HepG2 (cell line): Measurements from ENCODE around the gene PFDN2. TPM values are rescaled to one million over a fixed set of nuclear protein-coding genes. Genes with fewer than 3 reads are reported as not detected.

Source experiments
- ATAC-seq: fragments of 200-7000 bp; cut with Tn5 transposase; 3 replicates; pipeline ENCODE4 v1.9.1; 2020; ENCODE audit warnings: mild to moderate bottlenecking, moderate library complexity
- BruUV-seq: library from RNA; stranded (reverse); fragments of 400-500 nt; replicated peaks from 2 replicates; lab custom pipeline; 2021; lab: Mats Ljungman, UMichigan
- CTCF ChIA-PET: fragments of 300-600 bp; formaldehyde crosslinking; extraction: SDS; loops from one replicate; lab custom pipeline; 2021; ENCODE audit warnings: low total read pairs, inconsistent platforms, low intra/inter-chr PET ratio; lab: Yijun Ruan, JAX
- POLR2A ChIA-PET: fragments of 350-600 bp; sonication (Branson Sonifier 250); formaldehyde crosslinking; loops from one replicate; lab custom pipeline; 2020; ENCODE audit warnings: antibody characterized with exemption, inconsistent platforms; lab: Yijun Ruan, JAX
- DNase-seq: peaks from one replicate; pipeline ENCODE4 v3.0.0-alpha.2; 2015; ENCODE audit warnings: low spot score
- FAIRE-seq: peaks from 3 replicates; lab custom pipeline; 2011; peaks lifted over from hg19 to GRCh38; lab: Jason Lieb, UNC
- H2AFZ ChIP-seq: one replicate; pipeline ENCODE4 v1.6.1; 2011; ENCODE audit warnings: low read length, inconsistent platforms
- H3K27ac ChIP-seq: fragments of 300-600 bp; 3 replicates; pipeline ENCODE4 v1.8.0; 2011; ENCODE audit warnings: mixed run types, mild to moderate bottlenecking, mixed read lengths, low read length, inconsistent platforms; ENCODE audit not compliant: insufficient read depth; ENCODE audit errors: extremely low read length
- H3K27me3 ChIP-seq, 2 experiments: fragments of 200-600 bp in 1 of 2; 2 replicates in 1 of 2; 3 replicates in 1 of 2; pipeline versions ENCODE4 v1.6.0 to v1.8.0; 2011; ENCODE audit warnings: low read length in 2 of 2, mild to moderate bottlenecking in 2 of 2, moderate library complexity in 2 of 2, inconsistent platforms in 1 of 2; ENCODE audit not compliant: insufficient read depth in 2 of 2, control insufficient read depth in 1 of 2
- H3K36me3 ChIP-seq, 2 experiments: fragments of 200-600 bp in 1 of 2; replicated peaks in 1 of 2; 2 replicates in 1 of 2; 3 replicates in 1 of 2; pipeline versions ENCODE4 v1.5.1 to v1.8.0; 2011; ENCODE audit warnings: low read length in 2 of 2, inconsistent platforms in 1 of 2; ENCODE audit not compliant: insufficient read depth in 2 of 2, control insufficient read depth in 1 of 2
- H3K4me1 ChIP-seq: 2 replicates; pipeline ENCODE4 v1.5.1; 2012; ENCODE audit warnings: low read length, inconsistent platforms; ENCODE audit not compliant: insufficient read depth
- H3K4me2 ChIP-seq: 2 replicates; pipeline ENCODE4 v1.6.0; 2011; ENCODE audit warnings: low read depth, low read length, inconsistent platforms
- H3K4me3 ChIP-seq, 3 experiments: fragments of 200-600 bp in 1 of 3; sonication (generic), shearing (Covaris generic) in 1 of 3; replicated peaks in 1 of 3; 2 replicates each; pipeline ENCODE4 v1.5.1; 2011 to 2016; ENCODE audit warnings: low read length in 3 of 3, inconsistent platforms in 2 of 3, low read depth in 2 of 3, mild to moderate bottlenecking in 2 of 3, control low read depth in 1 of 3, mixed read lengths in 1 of 3; ENCODE audit not compliant: insufficient read depth in 1 of 3
- H3K79me2 ChIP-seq: one replicate; pipeline ENCODE4 v1.6.1; 2011; ENCODE audit warnings: low read length, inconsistent platforms; ENCODE audit not compliant: insufficient read depth
- H3K9ac ChIP-seq: 2 replicates; pipeline ENCODE4 v1.6.0; 2011; ENCODE audit warnings: mild to moderate bottlenecking, low read depth, low read length, inconsistent platforms; ENCODE audit not compliant: insufficient read depth
- H3K9me3 ChIP-seq: 2 replicates; pipeline ENCODE4 v1.5.1; 2012; ENCODE audit warnings: mild to moderate bottlenecking, low read length
- H4K20me1 ChIP-seq: 2 replicates; pipeline ENCODE4 v1.6.0; 2011; ENCODE audit warnings: inconsistent platforms, mild to moderate bottlenecking, low read length, moderate library complexity; ENCODE audit not compliant: insufficient read depth
- DPF2 ChIP-seq: sonication (generic); formaldehyde crosslinking; IDR thresholded peaks from 2 replicates; pipeline ENCODE4 v1.4.0; 2020; ENCODE audit warnings: mild to moderate bottlenecking, low read depth, missing genetic modification reagents, borderline replicate concordance
- KAT7 ChIP-seq: IDR thresholded peaks from 2 replicates; pipeline ENCODE4 v1.6.1; 2018; ENCODE audit warnings: borderline replicate concordance, missing compliant biosample characterization
- NFIB ChIP-seq: sonication (generic); formaldehyde crosslinking; IDR thresholded peaks from 2 replicates; pipeline ENCODE4 v1.9.0; 2021; ENCODE audit warnings: missing genetic modification reagents, mild to moderate bottlenecking, borderline replicate concordance
- NONO ChIP-seq, 2 experiments: fragments of 450-650 bp in 1 of 2; sonication (generic) in 1 of 2; formaldehyde crosslinking in 1 of 2; IDR thresholded peaks in 1 of 2; conservative IDR thresholded peaks in 1 of 2; 2 replicates each; pipeline versions ENCODE4 v1.6.1 to v1.8.0; 2017 to 2022; ENCODE audit warnings: mild to moderate bottlenecking in 1 of 2, missing genetic modification reagents in 1 of 2, moderate library complexity in 1 of 2
- NPAS2 ChIP-seq: sonication (generic); formaldehyde crosslinking; IDR thresholded peaks from 2 replicates; pipeline ENCODE4 v1.8.0; 2022; ENCODE audit warnings: mild to moderate bottlenecking, missing genetic modification reagents, borderline replicate concordance
- NR0B2 ChIP-seq: sonication (generic); formaldehyde crosslinking; IDR thresholded peaks from 2 replicates; pipeline ENCODE4 v1.4.0; 2020; ENCODE audit warnings: mild to moderate bottlenecking, missing genetic modification reagents
- ZBTB20 ChIP-seq: sonication (generic); formaldehyde crosslinking; IDR thresholded peaks from 2 replicates; pipeline ENCODE4 v1.8.1; 2023; ENCODE audit warnings: missing genetic modification reagents, low read depth, mild to moderate bottlenecking, borderline replicate concordance
- ZFP90 ChIP-seq: sonication (generic); formaldehyde crosslinking; IDR thresholded peaks from 2 replicates; pipeline ENCODE4 v1.8.0; 2022; ENCODE audit warnings: missing genetic modification reagents, mild to moderate bottlenecking, inconsistent platforms, borderline replicate concordance
- ZKSCAN8 ChIP-seq: IDR thresholded peaks from 2 replicates; pipeline ENCODE4 v1.6.1; 2016; ENCODE audit warnings: borderline replicate concordance, missing genetic modification reagents, missing compliant biosample characterization
- ZNF501 ChIP-seq: sonication (generic); formaldehyde crosslinking; IDR thresholded peaks from 2 replicates; pipeline ENCODE4 v1.5.1; 2020; ENCODE audit warnings: mild to moderate bottlenecking, moderate library complexity, missing genetic modification reagents
- ZNF558 ChIP-seq: sonication (generic); formaldehyde crosslinking; IDR thresholded peaks from 2 replicates; pipeline ENCODE4 v1.9.0; 2022; ENCODE audit warnings: mild to moderate bottlenecking, missing genetic modification reagents, borderline replicate concordance
- ZNF567 ChIP-seq: sonication (generic); formaldehyde crosslinking; IDR thresholded peaks from 2 replicates; pipeline ENCODE4 v1.8.1; 2023; ENCODE audit warnings: mild to moderate bottlenecking, missing genetic modification reagents, borderline replicate concordance
- WGBS: methylation state at CpG from one replicate; pipeline ENCODE4 v1.1.6; 2017; ENCODE audit warnings: low lambda C conversion rate; 5-methylcytosine and 5-hydroxymethylcytosine counted together
- in situ Hi-C: cut with HindIII; loops from 2 replicates; pipeline ENCODE4 v1.10.0; 2017; ENCODE audit warnings: low pct_unique_long_range_greater_than_20kb; ENCODE audit not compliant: extremely low pct_ligation_motif_present
- intact Hi-C: fragments of 100-400 bp; cut with micrococcal nuclease; formaldehyde crosslinking; loops from one replicate; pipeline ENCODE4 v1.10.0; 2022; ENCODE audit not compliant: unreplicated experiment
- polyA plus RNA-seq, 8 experiments: library from polyadenylated mRNA; depleted of rRNA in 3 of 8; stranded (reverse) in 7 of 8; unstranded in 1 of 8; fragments of >200 nt; fragmentation: Illumina TruSeq in 4 of 8; extraction: Trizol in 4 of 8; gene quantifications; 2 replicates each; pipeline versions ENCODE4 v1.2.1 to v1.2.3, GENCODE V29; 2011 to 2016; ENCODE audit warnings: low read depth in 4 of 8, missing spikeins in 1 of 8, mixed read lengths in 1 of 8; ENCODE audit not compliant: insufficient read depth in 1 of 8
- total RNA-seq, 5 experiments: library from RNA; depleted of rRNA; stranded (reverse); fragments of >200 nt; fragmentation: Illumina TruSeq; extraction: Trizol; gene quantifications; 2 replicates each; pipeline ENCODE4 v1.2.3, GENCODE V29; 2016; ENCODE audit warnings: low read depth in 1 of 5
- TF ChIP-seq, protein P1 (sequence below): sonication (generic); formaldehyde crosslinking; conservative IDR thresholded peaks from 2 replicates; pipeline ENCODE4 v1.4.0; 2020; ENCODE audit warnings: missing genetic modification reagents
- TF ChIP-seq, protein P2 (sequence below): sonication (generic); formaldehyde crosslinking; IDR thresholded peaks from 2 replicates; pipeline ENCODE4 v1.5.1; 2020; ENCODE audit warnings: mild to moderate bottlenecking, moderate library complexity, missing genetic modification reagents
- TF ChIP-seq, protein P3 (sequence below): sonication (generic); formaldehyde crosslinking; IDR thresholded peaks from 2 replicates; pipeline ENCODE4 v1.5.1; 2020; ENCODE audit warnings: missing genetic modification reagents, mild to moderate bottlenecking, borderline replicate concordance

The PFDN2 gene
- total and polyA plus RNA-seq, 2 of the 13 experiments (the other 11 are each of a cell fraction or from before 2014, with no cell fraction given): 62.6 to 63.6 TPM

GRCh38 chr1:161127649-161128048, 9.8 kb upstream of the PFDN2 start:
- intact Hi-C loops: no loop called here
- BruUV-seq: no TSS peak
- H3K79me2 ChIP-seq: peaks cover 31% of the 10 kb centered on the region
- ATAC-seq (no peak), DNase-seq (no peak)
- ChIA-PET CTCF (no interaction called here), POLR2A (interaction anchor here (1.1 kb wide), 1 partner anchor 10 kb away, joined by 4 read pairs; the partner anchor contains the start of genes NIT1 and PFDN2)
- H3K4me1 ChIP-seq: peaks cover 20% of the 10 kb centered on the region
- no peaks in the 10 kb centered on the region; a peak in 1 of 5 replicates for H3K27me3 ChIP-seq
- no peak overlapping the region for H3K4me2 ChIP-seq
- H3K9me3 ChIP-seq: no peaks in the 10 kb centered on the region
- peaks cover 14 to 48% of the 10 kb centered on the region in 2 experiments; a peak in 4 of 5 replicates for H3K36me3 ChIP-seq
- H2AFZ ChIP-seq: no peak overlapping the region
- in situ Hi-C loops: no loop called here
- H4K20me1 ChIP-seq: no peaks in the 10 kb centered on the region
- H3K27ac ChIP-seq: no peak overlapping the region
- TF ChIP-seq KAT7 (CRISPR knock-in tag) (no peak), NONO (IDR thresholded peaks at IDR 0.05) (no peak), NONO (CRISPR knock-in tag; conservative IDR thresholded peaks at IDR 0.05) (no peak), DPF2 (CRISPR knock-in tag) (no peak), NPAS2 (CRISPR knock-in tag) (no peak), ZNF567 (CRISPR knock-in tag) (no peak), ZNF558 (no peak), NR0B2 (CRISPR knock-in tag) (no peak), ZKSCAN8 (no peak), ZBTB20 (CRISPR knock-in tag) (no peak), ZNF501 (CRISPR knock-in tag) (no peak), NFIB (CRISPR knock-in tag) (no peak), ZFP90 (no peak)
- TF ChIP-seq, protein P1, sequence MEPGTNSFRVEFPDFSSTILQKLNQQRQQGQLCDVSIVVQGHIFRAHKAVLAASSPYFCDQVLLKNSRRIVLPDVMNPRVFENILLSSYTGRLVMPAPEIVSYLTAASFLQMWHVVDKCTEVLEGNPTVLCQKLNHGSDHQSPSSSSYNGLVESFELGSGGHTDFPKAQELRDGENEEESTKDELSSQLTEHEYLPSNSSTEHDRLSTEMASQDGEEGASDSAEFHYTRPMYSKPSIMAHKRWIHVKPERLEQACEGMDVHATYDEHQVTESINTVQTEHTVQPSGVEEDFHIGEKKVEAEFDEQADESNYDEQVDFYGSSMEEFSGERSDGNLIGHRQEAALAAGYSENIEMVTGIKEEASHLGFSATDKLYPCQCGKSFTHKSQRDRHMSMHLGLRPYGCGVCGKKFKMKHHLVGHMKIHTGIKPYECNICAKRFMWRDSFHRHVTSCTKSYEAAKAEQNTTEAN (CRISPR knock-in tag): no peak
- TF ChIP-seq, protein P2, sequence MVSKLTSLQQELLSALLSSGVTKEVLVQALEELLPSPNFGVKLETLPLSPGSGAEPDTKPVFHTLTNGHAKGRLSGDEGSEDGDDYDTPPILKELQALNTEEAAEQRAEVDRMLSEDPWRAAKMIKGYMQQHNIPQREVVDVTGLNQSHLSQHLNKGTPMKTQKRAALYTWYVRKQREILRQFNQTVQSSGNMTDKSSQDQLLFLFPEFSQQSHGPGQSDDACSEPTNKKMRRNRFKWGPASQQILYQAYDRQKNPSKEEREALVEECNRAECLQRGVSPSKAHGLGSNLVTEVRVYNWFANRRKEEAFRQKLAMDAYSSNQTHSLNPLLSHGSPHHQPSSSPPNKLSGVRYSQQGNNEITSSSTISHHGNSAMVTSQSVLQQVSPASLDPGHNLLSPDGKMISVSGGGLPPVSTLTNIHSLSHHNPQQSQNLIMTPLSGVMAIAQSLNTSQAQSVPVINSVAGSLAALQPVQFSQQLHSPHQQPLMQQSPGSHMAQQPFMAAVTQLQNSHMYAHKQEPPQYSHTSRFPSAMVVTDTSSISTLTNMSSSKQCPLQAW (CRISPR knock-in tag): no peak
- TF ChIP-seq, protein P3, sequence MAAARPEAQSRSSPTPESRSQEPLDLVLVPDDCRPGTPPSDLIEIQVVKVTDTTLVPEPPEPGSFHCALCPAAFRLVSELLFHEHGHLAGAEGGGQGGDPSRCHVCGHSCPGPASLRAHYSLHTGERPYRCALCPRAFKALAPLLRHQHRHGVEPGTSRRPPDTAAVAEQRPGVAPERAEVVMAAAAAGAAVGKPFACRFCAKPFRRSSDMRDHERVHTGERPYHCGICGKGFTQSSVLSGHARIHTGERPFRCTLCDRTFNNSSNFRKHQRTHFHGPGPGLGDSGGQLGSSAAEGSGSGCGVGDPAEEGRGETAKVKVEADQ (CRISPR knock-in tag): no peak
- TF ChIP-seq, all 625 proteins: peak for 0
- Histone ChIP-seq H3K4me3 (no peak overlapping the region), H3K9ac (no peak overlapping the region)
- WGBS: 90% methylated on average over 2 of the region's 2 CpGs
- no peak for FAIRE-seq
